Measurements from ENCODE around the gene CCDC107. TPM values are rescaled to one million over a fixed set of nuclear protein-coding genes. Genes with fewer than 3 reads are reported as not detected.
A peak's percentile ranks its signal among the peaks of the same experiment; 100 is the strongest.

The CCDC107 gene
- total and polyA plus RNA-seq, 8 donors = 13.8 to 84.7 (median 23.0) TPM

- Histone ChIP-seq H3K4me3 (peak overlapping the region; percentile 76 to 97 (median 90)), H3K27ac (peak overlapping the region; percentile 94 to 100 (median 100)), H3K27me3 (no peaks in the 10 kb centered on the region), H3K9me3 (no peaks in the 10 kb centered on the region), H3K36me3 (no peaks in the 10 kb centered on the region), H3K4me1 (peaks cover 21 to 29% (median 29%) of the 10 kb centered on the region in 3 donors)
- 0 to 1% methylated on average over 2 of the region's 2 CpGs for WGBS, 2 donors
- TF ChIP-seq CTCF (IDR thresholded peaks at IDR 0.05) = no peak
- ATAC-seq (peak; percentile 1 to 4 (median 2)), FAIRE-seq (no peak), DNase-seq (peak in 1 of 6 donors; percentile 57)
- intact Hi-C loops (cut with DNase I) = no loop called here
These were observed 802 bp downstream of the CCDC107 start for GRCh38 chr9:35658968-35659220.

- ATAC-seq (no peak), DNase-seq (no peak), FAIRE-seq (no peak)
- intact Hi-C loops (cut with DNase I) = no loop called here
- Histone ChIP-seq H3K36me3 (no peaks in the 10 kb centered on the region), H3K4me1 (peaks cover 23 to 29% (median 29%) of the 10 kb centered on the region in 3 donors), H3K4me3 (peak overlapping the region in 2 of 4 donors; percentile 95 to 97), H3K27me3 (no peaks in the 10 kb centered on the region), H3K9me3 (no peaks in the 10 kb centered on the region), H3K27ac (peak overlapping the region in 3 of 4 donors; percentile 94 to 100 (median 100))
- WGBS, 2 donors = 58 to 60% methylated on average over 3 of the region's 3 CpGs
- TF ChIP-seq CTCF (IDR thresholded peaks at IDR 0.05) = no peak
These were observed 1.2 kb downstream of the CCDC107 start for GRCh38 chr9:35659340-35659739.

GRCh38 chr9:35660966-35661415 is 2.9 kb downstream of the CCDC107 start:
- peak in 5 of 6 donors; percentile 63 to 79 (median 77) for DNase-seq
- 22 to 23% methylated on average over 9 of the region's 9 CpGs for WGBS, 2 donors
- no peaks in the 10 kb centered on the region for H3K27me3 ChIP-seq
- ATAC-seq = peak in 3 of 4 donors; percentile 3 to 10 (median 8)
- peak overlapping the region; percentile 41 to 79 (median 61) for H3K27ac ChIP-seq
- H3K4me1 ChIP-seq = peaks cover 34 to 37% (median 35%) of the 10 kb centered on the region in 3 donors
- intact Hi-C loops (cut with DNase I) = no loop called here
- no peak for FAIRE-seq
- no peak overlapping the region for H3K4me3 ChIP-seq
- TF ChIP-seq CTCF (IDR thresholded peaks at IDR 0.05) = peak in 2 of 4 donors; percentile 14 to 24
- no peaks in the 10 kb centered on the region for H3K36me3 ChIP-seq
- no peaks in the 10 kb centered on the region for H3K9me3 ChIP-seq

GRCh38 chr9:35661756-35662350 is 3.8 kb downstream of the CCDC107 start:
- Histone ChIP-seq H3K27ac (peak overlapping the region; percentile 41 to 79 (median 61)), H3K9me3 (no peaks in the 10 kb centered on the region), H3K4me3 (no peak overlapping the region), H3K27me3 (no peaks in the 10 kb centered on the region), H3K4me1 (peaks cover 35 to 37% (median 35%) of the 10 kb centered on the region in 3 donors), H3K36me3 (no peaks in the 10 kb centered on the region)
- no peak for ATAC-seq
- TF ChIP-seq CTCF (IDR thresholded peaks at IDR 0.05) = no peak
- WGBS, 2 donors = 67 to 69% methylated on average over 3 of the region's 3 CpGs
- DNase-seq = no peak
- FAIRE-seq = no peak
- intact Hi-C loops (cut with DNase I) = no loop called here

- DNase-seq = peak in 1 of 6 donors; percentile 61
- TF ChIP-seq CTCF (IDR thresholded peaks at IDR 0.05) = no peak
- Histone ChIP-seq H3K4me1 (peaks cover 30 to 37% (median 35%) of the 10 kb centered on the region in 3 donors), H3K9me3 (no peaks in the 10 kb centered on the region), H3K36me3 (no peaks in the 10 kb centered on the region), H3K4me3 (no peak overlapping the region), H3K27me3 (no peaks in the 10 kb centered on the region), H3K27ac (peak overlapping the region in 2 of 4 donors; percentile 46 to 76)
- FAIRE-seq = no peak
- WGBS, 2 donors = 92% methylated on average over 7 of the region's 7 CpGs
- intact Hi-C loops (cut with DNase I) = no loop called here
- ATAC-seq = no peak
These were observed 4.3 kb downstream of the CCDC107 start for GRCh38 chr9:35662437-35662836.
